SK-N-MC (cell line): ENCODE measurements around the gene LNX2.

Experiments used
- EZH2 ChIP-seq: fragments of 200-600 bp; sonication (generic); IDR thresholded peaks from one replicate; pipeline ENCODE4 v1.6.1; 2017; ENCODE audit warnings: antibody characterized with exemption
- FOXP2 ChIP-seq: optimal IDR thresholded peaks from 2 replicates; pipeline ENCODE3; 2011; ENCODE audit warnings: mild to moderate bottlenecking, moderate library complexity; ENCODE audit not compliant: insufficient read depth; ENCODE audit errors: extremely low read length, control extremely low read depth
- POLR2AphosphoS5 ChIP-seq: IDR thresholded peaks from 2 replicates; pipeline ENCODE4 v1.6.1; 2012; ENCODE audit warnings: mild to moderate bottlenecking, low read depth, low read length, borderline replicate concordance

DNA sequence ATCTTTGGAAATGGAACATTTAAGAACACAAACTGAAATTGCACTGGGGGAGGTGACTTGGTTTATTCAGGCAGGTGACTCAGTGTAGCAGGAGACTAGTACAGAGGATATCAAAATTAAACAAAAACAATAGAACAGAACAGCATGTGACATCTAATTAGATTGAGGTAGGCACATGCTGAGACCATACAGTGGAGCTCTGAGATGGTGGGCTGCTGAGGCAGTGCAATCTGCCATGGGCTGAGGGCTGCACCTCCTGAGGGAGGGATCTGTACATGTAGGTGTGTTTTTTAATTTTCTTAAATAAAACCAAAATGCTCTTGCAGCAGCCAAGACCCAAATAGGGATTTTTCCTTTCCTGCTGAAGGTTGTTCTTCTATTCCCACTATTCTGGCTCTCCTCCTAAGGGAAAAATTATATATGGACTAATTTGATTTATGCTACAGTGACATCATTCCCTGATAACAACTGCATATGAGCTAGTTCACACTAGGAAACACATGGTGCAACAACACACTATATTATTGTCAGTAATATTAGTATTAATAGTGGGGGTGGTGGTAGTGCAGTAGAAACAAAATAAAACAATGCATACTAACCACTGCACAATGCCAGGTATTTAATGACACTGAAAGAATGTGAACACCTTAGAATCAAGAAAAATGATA is 48.0 kb downstream of the LNX2 start:
- no peak for TF ChIP-seq EZH2
- no peak for TF ChIP-seq POLR2AphosphoS5
- no peak for TF ChIP-seq FOXP2
